Measurements from ENCODE around the gene MICAL3.
"Not testable (repeated sequence)": the region's sequence is repeated elsewhere in the genome, so short reads cannot be mapped to it uniquely, and the experiment has no call there.

Gene MICAL3

DNA sequence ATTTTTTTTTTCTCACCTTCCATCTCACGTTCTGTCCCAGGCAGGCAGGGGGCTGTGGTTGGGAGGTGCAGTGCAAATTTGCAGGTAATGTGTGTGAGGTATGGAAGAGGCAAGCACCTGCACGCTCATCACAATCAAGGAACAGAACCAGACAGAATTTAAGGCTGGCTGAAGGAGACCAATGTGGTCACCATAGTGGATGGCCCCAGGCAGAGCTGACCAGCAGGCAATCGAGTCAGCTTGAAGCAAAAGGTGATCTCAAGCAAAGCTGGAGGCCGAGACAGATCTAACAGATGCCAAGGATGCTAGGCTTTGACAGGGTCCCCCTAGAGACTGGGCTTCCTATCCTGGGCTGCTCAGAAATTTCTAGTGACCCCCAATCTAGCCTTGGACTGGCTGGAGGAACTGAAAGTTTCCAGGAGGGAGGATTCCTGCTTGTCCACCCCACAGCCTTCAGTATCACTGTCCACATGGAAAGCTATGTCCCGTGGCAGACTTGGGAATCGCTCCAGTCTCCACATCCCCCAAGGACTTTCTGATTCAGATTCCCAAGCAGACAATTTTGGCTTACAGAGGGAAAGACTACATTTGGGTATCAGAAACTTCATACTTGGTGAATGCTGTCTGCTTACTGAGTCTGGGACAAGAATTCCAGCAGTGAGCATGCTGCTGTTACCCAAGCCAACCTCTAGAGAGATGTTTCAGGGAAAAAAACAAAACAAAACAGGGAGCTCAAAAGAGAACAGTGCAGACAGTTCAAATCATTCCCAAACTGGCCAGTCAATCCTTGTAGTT lies 9.0 kb upstream of the MICAL3 start:
- no peak for DNase-seq (ENCODE audit: low spot score)

DNA sequence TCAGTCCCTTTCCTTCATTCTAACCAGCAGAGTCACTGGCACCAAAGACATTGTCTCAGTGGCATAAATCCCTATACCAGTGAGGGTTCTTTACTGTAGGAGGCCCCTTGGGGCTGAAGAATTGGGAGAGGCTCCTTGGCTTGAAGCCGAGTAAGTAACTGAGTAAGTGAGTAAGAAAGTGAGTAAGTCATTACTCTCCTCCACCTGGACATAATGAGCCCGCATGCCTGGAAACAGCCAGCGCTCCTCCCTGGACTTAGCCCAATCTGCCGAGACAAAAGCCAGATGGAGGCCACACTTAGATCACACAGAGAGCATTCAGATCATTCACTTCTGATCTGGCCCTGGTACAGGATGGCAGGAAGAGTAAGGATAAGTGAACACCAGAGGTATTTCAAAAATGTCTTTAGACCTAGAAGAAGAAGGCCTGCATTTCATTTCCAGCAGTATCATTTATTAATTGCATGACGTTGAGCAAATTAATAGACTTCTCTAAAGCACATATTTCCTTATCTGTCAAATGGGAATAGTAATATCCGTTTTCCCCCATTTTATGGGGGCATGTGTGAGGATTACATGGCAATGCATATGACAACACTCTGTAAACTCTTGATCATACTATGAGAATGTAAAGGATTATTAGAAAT lies 8.2 kb upstream of the MICAL3 start:
- DNase-seq (ENCODE audit: low spot score) = no peak

DNA sequence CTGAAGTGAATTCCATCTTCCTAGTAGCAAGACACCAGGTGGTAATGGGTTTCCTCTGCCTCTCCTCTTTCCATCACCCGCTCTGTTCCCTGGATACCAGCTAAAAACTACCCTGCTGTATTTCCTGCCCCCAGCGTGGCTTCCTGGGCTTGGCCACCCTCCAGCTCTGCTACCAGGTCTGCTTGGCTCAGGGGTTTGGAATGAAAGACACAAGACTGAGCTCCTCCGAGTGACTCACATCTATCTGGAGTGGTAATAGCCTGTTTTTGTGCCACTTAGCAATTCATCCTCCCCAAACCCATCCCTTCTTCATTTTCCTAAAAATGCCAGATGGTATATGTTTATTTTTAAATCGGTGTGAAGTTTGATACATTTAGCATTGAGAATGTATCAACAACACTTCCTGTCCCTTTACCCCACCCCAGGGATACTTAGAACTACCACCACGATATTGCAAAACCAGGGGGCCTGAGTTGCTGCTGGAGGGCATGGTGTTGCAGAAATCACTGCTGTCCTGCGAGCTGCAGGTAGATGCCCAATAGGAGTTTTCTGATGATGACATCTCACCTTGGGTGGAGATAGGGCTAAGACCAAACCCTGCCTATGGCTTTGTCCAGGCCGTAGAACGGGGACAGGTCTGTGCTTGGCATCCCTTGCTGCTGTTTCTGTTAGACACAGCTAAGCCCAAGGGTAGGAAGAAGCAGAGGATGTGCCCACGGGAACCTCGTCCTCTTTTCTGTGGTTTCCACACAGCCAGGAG lies 7.5 kb upstream of the MICAL3 start:
- no peak for DNase-seq (ENCODE audit: low spot score)

DNA sequence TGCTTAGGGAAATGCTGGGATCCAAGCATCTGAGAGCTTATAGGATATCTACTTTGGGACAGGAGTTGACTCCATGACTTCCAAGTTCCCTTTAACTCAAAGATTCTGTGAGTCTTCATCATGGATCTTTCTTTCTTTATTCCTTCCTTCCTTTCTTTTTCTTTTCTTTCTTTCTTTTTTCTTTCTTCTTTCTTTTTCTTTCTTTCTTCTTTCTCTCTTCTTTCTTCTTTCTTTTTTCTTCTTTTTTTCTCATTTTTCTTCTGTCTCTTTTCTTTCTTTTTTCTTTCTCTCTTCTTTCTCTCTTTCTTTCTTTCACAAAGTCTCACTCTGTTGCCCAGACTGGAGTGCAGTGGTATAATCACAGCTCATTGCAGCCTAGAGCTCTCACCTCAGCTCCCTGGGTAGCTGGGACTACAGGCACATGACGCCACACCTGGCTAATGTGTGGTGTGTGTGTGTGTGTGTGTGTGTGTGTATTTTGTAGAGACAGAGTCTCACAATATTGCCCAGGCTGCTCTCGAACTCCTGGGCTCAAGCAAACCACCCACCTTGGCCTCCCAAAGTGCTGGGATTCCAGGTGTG lies 5.4 kb upstream of the MICAL3 start:
- no peak for DNase-seq (ENCODE audit: low spot score)

DNA sequence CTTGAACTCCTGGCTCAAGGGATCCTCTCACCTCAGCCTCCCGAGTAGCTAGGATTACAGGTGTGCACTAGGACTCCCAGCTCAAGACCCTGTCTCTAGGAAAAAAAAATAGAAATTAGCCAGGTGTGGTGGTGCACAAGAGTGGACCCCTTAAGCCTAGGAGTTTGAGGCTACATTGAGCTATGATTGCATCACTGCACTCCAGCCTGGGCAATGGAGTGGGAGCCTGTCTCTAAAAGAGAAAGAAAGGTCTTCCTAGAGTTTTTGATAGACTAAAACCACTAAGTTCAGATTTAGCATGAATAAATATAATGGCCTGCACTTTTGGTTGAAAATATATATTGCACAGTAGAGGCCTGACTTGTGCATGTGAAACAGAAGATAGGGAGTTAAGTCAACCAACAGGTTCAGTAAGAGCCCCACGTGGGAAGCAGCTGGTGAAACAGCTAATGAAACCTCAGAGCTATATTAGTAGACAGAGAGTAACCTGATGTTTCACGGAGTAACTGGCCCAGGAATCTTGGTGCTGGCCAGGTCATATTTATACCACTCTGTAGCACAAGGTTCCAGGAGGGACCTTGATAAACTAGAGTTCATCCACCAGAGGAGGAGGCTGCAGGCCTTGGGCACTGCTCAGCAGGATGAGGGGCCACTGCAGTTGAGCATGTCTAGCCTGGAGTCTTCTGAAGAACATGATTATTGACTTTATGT lies 4.6 kb upstream of the MICAL3 start:
- no peak for DNase-seq (ENCODE audit: low spot score)

DNA sequence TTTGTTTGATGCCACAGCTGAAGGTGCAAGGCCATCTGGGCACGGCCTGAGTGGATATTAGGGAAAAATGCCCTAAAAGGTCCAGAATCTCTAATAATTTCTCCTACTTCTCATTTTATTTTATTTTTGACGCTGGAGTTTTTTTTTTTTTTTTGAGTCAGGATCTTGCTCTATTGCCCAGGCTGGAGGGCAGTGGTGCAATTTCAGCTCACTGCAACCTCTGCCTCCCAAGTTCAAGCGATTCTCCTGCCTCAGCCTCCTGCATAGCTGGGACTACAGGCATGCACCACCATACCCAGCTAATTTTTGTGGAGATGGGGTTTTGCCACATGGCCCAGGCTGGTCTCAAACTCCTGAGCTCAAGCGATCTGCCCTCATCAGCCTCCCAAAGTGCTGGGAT lies 1.5 kb upstream of the MICAL3 start:
- DNase-seq (ENCODE audit: low spot score) = not testable (repeated sequence)

DNA sequence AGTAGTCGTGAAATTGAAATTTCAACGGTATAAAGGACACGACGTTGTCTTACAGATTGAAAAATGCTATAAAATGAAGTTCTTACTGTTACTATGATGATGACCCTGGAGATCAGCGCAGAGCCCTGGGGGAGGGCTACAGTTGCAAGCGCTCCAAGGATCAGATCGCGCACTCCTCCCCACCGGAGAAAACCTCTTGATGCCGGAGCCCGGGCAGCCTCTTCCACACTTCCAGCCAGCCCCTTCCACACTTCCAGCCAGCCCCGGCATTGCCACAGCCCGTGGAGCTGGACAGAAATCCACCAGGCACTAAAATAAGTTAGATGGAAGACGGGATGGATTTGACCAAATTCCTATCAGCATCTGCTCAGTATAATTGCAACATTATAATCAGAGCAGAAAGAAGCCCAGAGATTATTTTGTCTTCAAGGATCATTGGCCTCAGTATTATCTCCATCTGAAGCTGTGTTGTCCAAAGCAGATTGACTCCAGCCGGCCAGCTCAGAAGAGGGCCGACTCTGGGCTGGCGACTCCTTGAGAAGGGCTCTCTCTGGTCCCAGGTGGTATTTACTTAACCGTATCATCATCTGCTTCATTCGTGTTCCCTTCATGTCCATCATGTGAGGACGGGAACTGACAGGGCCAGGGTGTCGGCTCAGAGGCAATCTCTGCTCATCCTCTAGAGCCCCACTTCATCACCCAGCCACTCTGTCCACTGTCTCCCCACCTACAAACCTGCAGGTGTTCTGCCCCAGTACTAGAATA lies 777 bp upstream of the MICAL3 start:
- DNase-seq (ENCODE audit: low spot score) = peak; percentile 23

DNA sequence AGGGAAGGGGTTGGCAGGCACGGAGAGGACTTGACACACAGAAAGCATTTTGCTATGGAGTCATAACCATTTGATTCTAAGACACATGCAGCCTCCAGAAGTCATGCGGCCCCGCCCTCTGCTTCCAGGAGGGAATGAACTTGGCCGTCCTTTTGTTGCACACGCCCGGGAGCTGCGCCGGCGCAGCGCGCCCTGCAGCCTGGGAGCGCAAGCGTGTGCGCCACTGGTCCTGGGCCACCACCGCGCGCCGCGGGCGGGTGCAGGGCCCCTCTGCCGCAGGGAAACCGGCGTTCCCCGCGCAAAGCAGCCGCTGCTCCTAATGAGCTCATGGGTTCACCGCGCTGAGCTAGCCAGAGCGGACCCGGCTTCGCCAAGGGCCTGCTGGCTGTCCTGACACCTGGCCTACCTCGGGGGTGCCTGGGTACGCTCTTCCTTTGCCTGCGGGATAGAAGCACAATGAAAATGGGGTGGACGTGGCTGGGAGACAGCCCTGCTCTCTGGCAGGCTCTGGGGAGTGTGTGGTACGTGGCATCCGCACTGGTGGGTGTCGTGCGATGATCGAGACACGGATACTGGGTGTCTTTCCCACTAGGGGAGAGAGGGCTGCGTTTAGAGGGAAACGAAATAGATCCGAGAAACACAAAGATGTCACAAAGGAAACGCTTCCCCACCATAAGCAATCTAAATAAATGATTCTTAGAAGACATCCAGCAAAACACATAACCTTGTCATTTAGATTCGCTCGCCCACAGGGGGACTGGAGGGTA lies 669 bp downstream of the MICAL3 start:
- DNase-seq (ENCODE audit: low spot score) = peak; percentile 82

DNA sequence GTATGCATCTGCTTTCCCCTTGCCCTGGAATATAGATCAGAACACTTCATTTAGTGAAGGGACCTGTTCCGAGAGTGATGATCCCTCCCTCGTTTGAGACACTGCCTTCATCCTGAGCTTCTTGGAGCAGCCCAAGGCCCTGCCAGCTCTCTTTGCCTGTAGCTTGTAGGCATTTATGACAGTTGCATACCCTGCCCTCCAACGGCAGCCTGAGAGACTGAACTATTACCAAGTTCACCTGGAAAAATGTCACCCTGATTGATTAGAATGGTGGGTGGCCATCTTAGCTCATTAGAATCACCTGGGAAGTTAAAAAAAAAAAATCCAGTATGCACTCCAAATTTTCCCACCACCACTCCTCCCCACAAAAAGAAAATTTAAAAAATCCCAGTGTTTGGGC lies 1.5 kb downstream of the MICAL3 start:
- no peak for DNase-seq (ENCODE audit: low spot score)

DNA sequence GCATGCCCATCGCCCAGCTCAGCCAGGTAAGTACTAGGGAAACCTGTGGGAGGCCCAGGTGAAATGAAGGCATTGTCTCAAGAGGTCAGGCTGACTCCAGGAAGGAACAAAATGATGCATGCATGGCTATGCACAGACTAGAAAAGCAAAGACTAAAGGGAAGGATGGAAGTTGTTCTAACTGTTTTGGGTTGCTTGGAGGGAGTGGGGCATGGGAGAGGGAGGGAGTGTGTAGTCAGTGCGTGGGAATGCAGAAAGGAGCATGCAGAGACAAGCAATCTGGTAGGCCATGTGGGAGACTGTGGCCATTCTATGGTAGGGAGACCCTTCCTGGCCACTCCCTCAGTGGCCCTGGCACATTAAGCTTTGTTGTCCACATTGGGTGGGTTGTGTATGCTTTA lies 2.9 kb downstream of the MICAL3 start:
- no peak for DNase-seq (ENCODE audit: low spot score)

DNA sequence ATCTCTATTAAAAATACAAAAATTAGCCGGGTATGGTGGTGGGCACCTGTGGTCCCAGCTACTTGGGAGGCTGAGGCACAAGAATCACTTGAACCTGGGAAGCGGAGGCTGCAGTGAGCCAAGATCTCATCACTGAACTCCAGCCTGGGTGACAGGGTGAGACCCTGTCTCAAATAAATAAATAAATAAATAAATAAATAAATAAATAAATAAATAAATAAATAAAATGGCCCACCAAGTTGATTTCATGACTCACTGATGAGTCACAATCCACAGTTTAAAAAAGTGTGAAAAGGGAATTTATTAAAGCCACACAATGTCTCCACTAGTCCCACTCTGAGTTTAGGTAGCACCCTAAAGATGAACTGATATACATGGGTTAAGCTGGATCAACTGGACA lies 3.6 kb downstream of the MICAL3 start:
- DNase-seq (ENCODE audit: low spot score) = not testable (repeated sequence)

DNA sequence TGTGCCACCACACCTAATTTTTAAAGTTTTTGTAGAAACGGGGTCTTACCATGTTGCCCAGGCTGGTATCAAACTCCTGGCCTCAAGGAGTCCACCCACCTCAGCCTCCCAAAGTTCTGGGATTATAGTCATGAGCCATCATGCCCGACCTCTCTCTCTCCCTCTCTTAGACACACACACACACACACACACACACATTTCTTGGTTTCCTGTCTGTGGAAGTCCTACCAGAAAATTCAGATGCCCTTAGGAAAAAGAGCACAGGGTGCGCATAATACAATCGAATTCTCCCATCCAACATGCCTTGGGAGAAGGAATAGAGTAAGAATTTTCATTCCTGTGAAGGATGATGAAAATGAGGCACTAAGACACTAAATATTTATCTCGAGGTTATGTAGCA lies 10.4 kb downstream of the MICAL3 start:
- DNase-seq (ENCODE audit: low spot score) = no peak

DNA sequence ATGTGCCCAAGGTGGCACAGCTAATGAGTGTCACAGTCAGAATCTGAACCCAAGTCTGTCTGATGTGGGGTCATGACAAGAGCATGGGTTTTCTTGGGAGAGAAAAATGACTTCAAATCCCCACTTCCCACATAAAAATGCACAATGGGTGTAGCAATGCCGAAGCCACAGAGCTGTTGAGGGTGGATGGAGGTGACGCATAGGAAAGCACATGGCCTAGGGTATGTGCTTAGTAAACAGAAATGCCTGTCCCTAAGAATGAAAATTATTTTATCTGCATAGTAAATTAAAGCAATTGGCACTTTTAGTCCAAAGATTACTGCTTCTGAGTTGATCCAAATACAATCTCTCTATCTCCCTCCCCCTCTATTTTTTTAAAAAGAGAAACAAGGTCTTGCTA lies 10.9 kb downstream of the MICAL3 start:
- no peak for DNase-seq (ENCODE audit: low spot score)

DNA sequence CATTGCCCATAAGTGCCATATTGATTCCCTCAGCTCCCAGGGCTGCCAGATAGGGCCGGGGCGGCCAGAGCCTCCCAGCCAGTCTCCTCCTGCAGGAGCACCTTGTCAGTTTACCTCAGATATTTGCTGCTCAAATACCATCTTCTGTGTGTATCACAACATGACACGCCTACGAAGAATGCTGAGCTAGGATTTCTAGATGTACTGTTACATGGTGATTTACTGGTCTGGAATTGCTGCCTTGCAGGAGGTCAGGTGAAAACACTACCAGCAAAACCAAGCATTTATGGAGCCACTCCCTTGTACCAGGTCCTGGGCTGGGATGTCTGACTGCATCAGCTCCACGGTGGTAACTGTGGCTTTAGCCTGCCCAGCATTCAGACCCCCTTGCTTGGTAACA lies 11.8 kb downstream of the MICAL3 start:
- DNase-seq (ENCODE audit: low spot score) = no peak

DNA sequence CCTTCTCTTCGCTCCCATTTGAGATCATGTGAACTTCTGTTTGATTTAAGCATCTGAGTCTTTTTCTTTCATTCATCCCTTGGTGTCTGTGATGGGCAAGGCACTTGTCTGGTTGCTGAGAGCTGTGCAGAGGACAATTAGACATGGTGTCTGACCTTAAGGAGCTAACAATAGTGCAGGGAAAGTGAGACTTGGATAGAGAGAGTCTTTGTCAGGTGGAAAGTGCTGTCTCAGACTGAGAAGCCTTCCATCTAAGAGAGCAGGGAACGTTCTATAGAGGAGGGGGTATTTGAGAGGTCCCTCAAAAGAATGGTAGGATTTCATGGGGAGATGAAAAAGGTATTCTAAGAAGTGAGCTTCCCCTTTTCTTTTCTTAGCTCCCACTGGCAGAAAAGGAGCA lies 14.1 kb downstream of the MICAL3 start:
- DNase-seq (ENCODE audit: low spot score) = no peak

DNA sequence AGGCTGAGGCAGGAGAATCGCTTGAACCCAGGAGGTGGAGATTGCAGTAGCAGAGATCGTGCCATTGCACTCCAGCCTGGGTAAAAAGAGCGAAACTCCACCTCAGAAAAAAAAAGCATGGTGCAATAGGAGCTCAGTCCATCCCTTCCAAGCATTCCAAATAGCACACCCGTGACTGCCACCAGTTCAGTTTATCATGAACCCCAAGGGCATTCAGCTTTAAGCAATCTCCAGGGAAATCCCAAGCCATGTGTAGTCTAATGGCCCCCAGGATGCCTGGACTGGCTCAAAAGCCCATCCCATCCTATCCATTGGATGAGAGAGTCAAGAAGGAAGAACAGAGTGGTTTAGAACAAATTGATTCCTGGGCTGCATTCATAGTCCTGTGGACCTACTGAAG lies 16.2 kb downstream of the MICAL3 start:
- DNase-seq (ENCODE audit: low spot score) = no peak

DNA sequence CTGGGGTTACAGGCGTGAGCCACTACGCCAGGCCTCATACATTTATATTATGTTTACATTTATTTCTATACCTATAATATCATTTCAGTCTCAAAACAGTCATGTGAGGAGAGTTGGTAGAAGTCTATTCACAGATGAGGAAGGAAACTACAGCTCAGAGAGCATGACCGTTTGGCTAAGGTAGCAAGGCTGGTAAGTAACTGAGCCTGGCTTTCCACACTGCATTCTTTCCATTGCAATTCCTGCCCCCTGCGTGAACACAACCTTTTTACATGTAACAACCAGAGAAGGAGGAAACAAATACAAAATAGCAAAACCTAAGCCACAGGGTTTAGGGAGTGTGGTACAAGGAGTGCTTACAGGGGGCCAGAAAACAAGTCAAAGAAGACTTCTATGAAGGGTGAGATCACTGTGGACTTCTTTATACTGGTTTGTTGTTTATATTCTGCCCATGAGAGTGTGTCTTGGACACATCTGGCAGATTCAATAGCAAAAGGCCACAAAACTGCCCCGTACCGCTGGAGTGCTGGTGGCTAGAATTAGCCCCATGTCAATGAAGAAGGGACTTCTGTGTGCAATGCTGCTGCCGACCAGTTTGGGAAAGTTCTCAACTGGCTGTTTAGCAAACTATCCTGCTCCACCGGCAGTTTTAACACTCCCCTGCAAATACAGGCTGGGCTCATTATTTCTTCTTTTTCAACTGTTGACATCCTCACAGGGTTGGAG lies 19.0 kb downstream of the MICAL3 start:
- DNase-seq (ENCODE audit: low spot score) = peak; percentile 39

DNA sequence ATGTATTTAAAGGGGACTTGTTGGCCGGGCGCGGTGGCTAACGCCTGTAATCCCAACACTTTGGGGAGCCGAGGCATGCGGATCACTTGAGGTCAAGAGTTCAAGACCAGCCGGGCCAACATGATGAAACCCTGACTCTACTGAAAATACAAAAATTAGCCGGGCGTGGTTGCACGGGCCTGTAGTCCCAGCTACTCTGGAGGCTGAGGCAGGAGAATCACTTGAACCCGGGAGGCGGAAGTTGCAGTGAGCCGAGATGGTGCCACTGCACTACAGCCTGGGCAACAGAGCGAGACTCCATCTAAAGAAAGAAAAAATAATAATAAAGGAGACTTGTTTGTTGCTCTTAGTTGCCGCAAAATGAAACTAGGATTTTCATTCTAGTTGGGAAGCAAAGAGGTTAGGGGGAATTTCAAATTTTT lies 22.5 kb downstream of the MICAL3 start:
- not testable (repeated sequence) for DNase-seq (ENCODE audit: low spot score)

DNA sequence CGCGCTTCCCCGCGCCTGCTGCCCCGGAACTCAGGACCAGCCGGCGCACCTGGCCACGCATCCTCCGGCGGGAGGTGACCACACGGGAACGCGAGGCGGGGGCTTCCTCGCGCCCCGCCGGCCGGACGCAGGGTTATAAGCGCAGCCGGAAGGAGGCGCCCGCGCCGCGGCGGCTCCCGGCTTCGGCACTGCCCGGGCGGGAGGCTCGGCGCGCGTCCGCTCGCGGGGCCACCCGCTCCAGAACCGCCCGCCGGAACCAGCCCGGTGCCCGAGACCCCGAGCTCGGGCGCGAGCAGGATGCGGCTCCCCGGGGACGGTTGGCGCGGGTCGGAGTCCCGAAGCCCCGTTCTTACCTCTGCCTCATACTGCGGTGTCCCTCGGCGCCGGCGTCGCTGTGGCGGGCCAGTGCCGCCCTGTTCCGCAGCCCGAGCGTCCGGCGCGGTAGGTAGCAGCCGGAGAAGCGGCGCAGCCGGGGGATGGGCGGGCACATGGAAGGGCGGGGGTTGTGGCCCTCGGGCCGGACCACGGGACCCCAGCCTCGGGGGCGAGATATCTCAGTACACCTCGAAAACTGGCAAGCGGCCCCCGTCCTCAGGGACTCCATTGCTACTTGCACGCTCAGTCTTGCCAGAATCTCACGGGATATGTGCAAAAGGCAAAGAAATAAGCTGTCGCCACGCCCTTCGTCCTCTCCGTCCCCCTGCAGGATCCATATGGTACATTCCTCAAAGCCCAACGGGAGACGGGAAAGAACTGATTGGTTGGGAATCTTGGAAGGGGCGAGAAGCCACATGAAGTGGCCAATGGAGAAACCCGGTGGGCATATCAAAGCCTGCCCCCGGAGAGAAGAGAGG lies 23.1 kb downstream of the MICAL3 start:
- DNase-seq (ENCODE audit: low spot score) = peak; percentile 96

All from Ammon's horn (tissue), 1 donor.